CD4-positive, alpha-beta T cell treated with Interferon gamma for 1 hour (primary cell): Measurements from ENCODE around the gene RFX7.
"Not testable (repeated sequence)": the region's sequence is repeated elsewhere in the genome, so short reads cannot be mapped to it uniquely, and the experiment has no call there.

Experiments used
- DNase-seq: peaks from one replicate; pipeline ENCODE4 v3.0.0-alpha.2; 2020

Gene RFX7

DNA sequence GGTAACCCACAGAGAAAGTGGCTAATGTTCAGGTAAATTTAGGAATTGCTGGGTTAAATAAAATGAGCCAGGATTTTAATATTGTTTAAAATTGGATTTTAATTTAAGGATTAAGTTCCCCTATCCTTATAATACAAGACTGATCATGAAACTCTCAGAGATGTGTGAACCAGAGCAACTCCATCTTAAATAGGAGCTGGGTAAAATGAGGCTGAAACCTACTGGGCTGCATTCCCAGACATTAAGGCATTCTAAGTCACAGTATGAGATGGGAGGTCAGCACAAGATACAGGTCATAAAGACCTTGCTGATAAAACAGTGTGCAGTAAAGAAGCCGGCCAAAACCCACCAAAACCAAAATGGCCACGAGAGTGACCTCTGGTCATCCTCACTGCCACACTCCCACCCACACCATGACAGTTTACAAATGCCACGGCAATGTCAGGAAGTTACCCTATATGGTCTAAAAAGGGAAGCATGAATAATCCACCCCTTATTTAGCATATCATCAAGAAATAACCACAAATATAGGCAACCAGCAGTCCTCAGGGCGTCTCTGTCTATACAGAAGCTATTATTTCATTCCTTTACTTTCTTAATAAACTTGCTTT, 40.3 kb downstream of the RFX7 start:
- DNase-seq, result not testable (repeated sequence)

DNA sequence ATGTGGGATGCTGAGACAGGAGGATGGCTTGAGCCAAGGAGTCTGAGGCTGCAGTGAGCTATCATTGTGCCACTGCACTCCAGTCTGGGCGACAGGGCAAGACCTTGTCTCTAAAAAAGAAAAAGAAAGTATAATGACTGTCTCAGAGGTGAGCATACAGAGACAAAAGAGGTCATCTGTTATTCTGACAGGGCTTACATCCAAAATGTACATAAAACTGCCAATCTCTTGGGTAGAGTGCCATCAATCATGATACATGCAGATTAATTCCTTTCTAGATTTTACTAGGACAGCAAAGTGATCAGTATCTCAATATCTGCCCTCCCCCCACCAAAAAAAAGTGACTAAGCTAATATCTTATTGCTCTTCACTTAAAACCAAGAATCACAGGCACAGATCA, 41.0 kb downstream of the RFX7 start:
- DNase-seq, result no peak

DNA sequence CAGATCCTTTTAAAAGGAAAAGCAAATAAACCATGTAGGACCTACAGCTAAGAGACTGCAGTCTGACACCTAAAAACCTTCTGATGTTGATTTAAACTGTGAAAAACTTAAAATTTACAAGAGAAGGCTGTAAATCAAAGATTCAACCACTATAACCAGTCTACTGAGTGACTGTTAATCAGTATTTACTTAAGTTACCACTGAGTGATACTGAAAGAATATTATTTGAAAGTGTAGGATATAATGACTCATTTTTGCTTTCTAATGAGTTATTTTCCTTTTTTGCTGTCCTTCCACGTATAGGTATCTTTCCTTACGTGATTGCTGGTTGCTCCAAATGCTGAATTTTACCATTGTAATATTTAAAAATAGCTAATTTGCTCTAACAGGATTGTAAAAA, 44.6 kb downstream of the RFX7 start:
- DNase-seq, result no peak

DNA sequence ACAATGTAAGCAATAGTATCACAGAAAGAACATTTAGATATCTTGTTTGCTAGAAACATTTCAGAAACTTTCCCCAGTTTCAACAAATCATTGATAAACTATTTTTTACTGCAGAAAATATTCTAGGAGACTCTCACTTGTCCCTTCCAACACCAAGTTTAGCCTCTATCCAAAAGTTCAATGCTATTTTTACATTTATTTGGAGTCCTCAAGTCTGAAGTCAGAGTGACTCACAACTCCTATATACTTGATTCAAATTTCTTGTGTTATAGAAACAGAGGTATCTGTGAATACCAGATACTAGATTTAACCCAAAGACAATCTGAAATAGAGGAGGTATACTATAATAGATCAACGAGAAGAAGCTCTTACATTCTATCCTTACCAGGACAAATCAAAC, 49.6 kb downstream of the RFX7 start:
- DNase-seq, result no peak

DNA sequence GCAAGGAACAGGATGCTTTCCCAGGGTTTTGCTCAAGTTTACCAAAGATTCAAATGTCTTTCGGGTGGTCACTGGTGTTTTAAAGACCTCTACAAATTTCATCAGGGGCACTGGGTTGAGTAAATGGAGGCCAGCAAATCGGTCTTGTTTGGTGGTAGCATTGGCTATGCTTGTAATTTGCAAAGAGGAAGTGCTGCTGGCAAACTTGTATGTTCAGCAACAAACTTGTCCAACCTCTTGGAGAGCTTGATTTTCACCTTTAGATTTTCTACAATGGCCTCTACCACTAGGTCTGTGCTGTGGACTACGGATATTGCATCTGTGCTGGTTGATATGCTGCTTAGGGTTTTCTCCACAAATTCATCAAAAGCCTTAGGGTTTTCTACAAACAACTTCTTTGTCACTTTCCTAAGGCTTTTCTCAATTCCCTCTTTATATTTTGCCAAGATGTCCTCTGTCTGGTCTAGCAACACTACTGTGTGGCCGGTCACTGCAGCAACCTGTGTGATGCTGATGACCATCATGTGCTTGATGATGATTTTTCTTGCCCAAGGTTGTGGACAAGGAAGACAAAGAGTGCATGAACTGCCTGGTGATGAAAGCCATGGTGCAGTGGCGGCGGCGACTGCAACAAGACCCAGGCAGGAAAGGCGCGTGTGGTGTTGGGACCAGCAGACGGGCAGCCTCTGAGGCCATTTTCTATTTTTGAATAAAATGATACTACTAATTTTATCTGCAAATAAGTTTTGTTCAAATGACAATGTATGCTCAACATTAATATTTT, 50.8 kb downstream of the RFX7 start:
- DNase-seq, result no peak

DNA sequence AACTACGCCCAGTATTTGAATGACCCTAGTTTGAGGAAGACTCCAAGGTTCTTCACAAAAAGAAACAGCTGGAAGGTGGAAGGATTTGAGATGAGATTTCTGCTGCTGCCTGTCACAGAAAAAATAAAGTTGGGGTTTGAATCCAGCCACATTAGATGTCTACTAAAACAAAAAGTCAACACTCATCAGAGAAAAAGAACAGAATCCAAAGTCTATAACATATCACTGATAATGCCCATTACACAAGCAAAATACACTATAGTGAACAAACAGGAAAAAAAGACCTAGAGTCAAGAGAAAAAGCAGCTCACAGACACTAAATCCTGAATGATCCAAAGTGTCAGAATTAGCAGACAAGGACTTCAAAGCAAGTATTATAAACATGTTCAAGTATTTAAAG, 56.0 kb downstream of the RFX7 start:
- no peak for DNase-seq

DNA sequence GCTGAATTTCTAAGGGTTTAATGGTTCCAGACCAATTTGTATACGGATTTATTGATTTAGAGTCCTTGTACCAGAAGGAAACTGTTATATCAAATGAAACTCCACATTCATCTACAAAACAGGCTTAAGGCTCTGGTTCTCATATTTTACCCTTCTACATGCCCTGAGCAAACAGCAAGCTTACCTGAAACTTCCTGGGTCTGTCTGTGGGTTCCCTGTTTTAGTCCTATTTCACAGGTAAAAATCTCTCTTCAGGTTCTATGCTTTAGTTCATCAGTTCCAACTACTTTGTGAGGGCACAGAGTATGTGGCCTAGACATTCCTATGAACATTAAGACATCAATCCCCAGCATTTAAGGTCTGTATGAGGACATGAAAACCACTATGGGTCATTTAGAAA, 57.7 kb downstream of the RFX7 start:
- no peak for DNase-seq

DNA sequence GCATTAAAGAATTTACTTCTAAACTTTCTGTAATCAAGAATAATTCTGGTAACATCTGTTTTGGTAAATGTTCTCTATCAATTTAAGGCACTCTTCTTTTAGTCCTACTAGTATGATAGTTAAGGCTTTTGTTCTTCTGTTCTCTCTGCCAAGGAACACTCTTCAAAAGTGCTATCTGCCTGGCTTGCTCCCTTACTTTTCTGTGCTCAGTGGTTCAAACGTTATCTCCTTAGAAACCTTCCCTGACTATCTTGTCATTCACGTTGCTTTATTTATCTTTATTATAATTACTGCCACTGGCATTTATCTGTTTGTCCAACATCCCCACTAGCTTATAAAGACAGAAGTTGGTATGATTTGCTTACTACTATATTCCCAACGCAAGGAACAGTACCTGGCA, 59.2 kb downstream of the RFX7 start:
- no peak for DNase-seq

DNA sequence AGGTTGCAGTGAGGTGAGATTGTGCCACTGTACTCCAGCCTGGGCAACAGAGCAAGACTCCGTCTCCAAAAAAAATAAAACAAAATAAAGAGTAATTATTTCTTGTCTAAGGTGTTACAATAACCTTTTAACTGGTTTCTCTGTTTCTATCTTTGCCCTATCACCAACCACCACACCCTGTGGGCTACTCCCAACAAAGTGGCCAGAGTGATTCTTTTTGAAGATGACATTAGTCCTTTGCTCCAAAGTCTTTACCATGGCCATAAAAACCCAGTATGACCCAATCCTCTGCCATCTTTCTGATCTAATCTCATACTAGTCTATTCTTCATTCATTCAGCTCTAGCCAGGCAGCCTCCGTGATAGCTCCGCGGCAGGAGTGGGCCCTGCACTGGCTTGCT, 62.8 kb downstream of the RFX7 start:
- no peak for DNase-seq

DNA sequence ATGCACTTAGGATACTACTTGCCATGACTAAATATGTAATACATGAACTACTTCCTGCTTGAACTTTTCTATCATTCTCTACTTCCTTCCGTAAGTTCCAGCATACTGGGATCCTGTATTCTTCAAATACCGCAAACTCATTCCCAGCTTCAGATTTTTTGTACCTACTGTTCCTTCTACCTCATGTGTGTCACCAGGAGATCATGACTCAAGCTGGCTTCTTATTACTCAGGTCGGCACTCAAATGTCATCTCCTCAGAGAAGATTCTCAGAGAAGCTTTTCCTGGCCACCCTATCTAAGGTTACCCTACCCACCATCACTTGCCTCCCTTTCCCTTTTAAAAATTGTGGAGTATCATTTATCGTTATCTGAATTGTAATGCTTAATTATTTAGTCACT, 66.7 kb downstream of the RFX7 start:
- no peak for DNase-seq

DNA sequence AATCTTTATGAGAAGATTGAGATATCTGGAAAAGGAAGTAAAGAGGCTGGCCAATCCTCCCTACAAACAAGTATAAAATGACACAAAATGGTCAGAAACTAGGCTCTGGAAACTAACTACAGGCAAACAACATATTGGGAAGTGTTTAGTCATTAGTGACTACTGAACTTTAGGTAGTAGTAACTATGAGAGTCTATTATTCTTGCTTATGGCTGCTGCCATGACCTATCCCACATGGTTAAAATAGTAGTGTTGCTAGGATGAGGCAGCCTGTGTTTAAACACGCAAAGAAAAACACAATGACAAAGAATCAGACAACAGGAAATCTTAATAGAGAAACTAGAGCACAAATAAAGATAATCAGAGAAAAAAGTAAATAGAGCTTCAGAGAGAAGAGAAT, 67.9 kb downstream of the RFX7 start:
- DNase-seq, result no peak

DNA sequence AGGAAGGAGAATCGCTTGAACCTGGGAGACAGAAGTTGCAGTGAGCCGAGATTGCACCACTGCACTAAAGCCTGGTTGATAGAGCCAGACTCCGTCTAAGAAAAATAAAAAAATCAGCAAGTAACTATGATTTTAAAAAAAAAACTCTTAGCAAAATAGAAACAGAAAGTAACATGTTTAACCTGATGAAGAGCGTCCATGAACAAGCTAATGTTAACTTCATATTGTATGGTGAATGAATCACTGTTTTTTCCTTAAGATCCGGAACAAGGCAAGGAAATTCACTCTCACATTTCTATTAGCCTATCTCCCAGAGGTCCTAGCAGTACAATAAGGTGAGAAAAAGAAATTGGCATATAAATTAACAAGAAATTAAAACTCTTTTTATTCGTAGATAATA, 69.0 kb downstream of the RFX7 start:
- DNase-seq, result no peak

DNA sequence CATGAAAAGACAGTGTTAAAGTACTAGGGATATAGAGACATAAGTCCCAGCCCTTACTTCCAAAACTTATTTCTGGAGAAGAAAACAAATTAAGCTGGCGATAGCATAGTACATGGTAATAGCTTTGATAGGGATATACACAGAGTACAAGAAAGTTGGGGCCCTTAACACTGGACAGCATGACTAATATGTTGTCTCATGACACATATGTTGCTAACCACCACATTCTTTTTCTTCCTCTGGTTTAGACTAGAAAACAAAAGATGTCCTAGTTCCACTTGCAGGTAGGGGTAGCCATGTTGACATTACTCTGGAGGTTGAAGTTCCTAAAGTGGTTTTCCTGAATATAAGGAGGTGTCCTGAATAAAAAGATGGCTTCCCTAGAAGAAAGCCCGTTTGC, 75.3 kb downstream of the RFX7 start:
- DNase-seq, result no peak

DNA sequence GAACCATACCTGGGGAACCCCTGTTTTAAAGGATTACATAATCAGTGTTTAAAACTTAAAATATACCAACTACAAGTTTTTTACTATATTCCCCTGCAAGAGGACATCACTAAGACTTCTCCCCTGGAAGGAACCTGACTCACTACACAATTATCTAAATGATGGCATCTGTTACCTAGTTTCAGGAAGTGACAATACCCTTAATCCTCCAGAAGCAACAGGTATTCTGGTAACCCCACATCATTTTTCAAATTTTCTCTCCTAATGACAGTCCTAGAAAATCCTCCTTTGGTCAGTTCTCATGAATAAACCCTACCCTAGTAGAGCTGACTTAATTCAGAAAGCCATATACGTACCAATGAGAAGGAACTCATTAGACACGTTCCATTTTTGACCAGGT, 78.4 kb downstream of the RFX7 start:
- DNase-seq, result no peak

DNA sequence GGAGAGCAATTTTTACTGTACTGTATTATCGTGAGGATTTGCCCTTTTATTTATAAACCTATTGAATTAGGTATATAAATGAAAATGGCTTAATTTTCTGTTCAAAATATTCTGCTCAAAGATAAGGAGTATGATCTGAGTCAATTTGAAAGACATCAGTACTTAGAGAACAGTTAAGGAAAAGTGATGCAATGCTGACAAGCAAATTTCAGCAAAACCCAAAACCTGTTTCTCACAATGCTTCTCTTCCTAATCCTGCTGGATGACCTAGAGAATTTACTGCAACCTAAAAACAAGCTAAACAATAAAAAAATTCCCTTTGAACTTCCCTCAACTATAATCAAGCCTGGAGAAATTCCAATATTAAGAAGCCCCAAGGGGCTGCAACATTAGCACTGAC, 82.7 kb downstream of the RFX7 start:
- DNase-seq, result no peak

DNA sequence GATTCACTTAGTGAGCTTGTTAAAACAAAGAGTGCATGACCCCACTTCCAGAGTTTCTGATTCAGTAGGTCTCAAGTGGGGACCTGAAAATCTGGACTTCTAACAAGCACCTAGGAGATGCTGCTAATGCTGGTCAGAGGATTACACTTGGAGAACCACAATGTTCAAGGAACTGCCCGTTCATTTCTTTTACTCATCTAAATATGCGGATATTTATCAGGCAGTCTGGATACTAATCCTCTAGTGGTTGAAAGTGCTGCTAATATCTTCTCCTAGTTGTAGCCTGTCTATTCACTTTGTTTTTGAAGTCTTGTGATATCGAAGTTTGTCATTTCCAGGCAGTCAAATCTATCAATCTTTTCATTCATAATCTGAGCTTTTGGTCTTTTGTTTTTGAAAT, 86.8 kb downstream of the RFX7 start:
- DNase-seq, result no peak

DNA sequence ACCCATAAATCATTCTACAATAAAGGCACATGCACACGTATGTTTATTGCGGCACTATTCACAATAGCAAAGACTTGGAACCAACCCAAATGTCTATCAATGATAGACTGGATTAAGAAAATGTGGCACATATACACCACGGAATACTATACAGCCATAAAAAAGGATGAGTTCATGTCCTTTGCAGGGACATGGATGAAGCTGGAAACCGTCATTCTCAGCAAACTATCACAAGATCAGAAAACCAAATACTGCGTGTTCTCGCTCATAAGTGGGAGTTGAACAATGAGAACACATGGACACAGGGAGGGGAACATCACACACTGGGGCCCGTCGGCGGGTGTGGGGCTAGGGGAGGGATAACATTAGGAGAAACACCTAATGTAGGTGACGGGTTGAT, 88.4 kb downstream of the RFX7 start:
- not testable (repeated sequence) for DNase-seq

DNA sequence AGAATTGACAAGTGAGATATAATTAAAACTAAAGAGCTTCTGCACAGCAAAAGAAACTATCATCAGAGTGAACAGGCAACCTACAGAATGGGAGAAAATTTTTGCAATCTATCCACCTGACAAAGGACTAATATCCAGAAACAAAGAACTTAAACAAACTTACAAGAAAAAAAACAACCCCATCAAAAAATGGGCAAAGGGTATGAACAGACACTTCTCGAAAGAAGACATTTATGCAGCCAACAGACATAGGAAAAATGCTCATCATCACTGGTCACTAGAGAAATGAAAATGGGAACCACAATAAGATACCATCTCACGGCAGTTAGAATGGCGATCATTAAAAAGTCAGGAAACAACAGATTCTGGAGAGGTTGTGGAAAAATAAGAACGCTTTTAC, 88.9 kb downstream of the RFX7 start:
- DNase-seq, result not testable (repeated sequence)

DNA sequence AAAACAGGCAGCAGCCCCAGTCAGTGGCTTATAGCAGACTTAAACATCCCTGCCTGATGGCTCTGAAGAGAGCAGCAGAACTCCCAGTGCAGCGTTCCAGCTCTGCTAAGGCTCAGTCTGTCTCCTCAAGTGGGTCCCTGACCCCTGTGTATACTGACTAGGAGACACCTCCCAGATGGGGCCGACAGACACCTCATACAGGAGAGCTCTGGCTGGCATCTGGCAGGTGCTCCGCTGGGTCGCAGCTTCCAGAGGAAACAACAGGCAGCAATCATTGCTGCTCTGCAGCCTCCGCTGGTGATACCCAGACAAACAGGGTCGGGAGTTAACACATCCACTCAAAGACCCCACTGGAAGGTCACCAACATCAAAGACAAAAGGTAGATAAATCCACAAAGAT, 93.5 kb downstream of the RFX7 start:
- no peak for DNase-seq

DNA sequence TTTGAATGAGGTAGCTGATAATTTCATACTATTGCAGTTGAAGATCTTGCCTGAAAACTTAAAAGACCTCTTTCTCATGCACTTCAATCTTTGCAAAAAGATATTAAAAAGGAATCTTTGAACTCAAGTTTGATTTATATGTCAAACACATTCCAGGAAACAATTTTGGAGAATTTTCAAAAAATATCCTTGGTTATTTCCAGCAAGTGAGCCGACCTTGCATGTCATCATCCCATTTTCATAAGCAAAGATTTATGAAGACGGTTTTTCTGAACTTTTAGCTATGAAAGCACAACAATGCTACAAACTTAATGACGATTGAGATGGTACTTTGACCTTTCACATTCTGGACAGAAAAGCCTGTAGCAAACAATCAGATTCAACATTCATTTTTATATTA, 95.6 kb downstream of the RFX7 start:
- DNase-seq, result no peak

DNA sequence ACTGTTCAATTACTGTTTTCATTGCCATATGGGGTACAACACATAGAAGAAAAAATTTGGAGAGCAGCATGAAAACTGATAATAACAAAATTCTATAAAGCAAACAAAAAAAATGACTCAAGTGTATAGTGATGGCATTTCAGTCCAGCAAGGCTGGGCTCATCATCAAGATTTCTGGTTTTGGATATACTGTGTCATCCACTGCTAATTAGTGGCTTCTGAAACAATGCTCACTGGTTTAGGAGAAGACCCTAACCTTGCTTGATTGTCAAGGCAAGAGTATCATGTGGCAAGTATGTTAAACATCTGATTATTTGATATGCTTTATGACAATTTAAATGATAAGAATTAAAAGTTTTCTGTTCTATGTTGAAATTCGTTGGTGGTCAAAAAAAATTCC, 96.9 kb downstream of the RFX7 start:
- DNase-seq, result no peak

DNA sequence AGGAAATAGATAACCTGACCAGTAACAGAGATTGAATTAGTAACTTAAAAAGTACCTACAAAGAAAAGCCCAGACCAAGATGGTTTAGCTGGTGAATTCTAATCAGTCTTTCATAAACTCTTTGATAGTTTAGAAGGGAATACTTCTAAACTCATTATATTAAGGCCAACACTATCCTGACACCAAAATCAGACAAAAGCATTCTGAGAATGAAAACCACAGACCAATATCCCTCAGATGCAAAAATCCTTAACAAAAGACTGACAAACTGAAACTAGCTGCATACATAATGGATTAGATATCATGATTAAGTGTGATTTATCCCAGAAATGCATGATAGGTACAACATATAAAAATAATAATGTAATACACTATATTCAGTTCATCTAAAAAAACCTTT, 115.6 kb downstream of the RFX7 start:
- no peak for DNase-seq

DNA sequence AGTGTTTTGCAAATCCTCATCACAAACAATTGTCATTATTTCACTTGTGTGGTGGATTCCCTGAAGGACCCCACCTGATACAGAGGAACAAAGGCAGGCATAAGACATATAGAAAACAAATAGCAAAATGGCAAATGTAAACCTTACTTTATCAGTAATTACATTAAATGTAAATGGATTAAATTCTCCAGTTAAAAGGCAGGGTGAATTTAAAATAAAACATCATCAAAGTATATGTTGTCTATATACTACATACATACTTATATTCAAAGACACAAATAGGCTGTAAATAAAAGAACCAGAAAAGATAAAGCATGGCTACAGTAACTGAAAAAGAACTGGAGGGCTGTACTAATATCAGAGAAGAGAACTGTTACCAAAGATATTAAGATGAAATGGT, 117.3 kb downstream of the RFX7 start:
- no peak for DNase-seq

DNA sequence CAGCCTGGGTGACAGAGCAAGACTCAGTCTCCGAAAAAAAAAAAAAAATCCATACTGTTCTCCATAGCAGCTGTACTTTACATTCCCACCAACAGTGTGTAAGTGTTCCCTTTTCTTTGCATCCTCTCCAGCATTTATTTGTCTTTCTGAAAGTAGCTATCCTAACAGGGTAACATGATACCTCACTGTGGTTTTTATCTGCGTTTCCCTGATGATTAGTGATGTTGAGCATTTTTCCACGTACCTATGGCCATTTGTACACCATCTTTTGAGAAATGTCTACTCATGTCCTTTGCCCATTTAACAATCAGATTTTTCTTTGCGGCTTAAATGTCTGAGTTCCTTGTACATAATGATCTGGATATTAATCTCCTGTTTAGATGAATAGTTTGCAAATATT, 119.3 kb downstream of the RFX7 start:
- no peak for DNase-seq

DNA sequence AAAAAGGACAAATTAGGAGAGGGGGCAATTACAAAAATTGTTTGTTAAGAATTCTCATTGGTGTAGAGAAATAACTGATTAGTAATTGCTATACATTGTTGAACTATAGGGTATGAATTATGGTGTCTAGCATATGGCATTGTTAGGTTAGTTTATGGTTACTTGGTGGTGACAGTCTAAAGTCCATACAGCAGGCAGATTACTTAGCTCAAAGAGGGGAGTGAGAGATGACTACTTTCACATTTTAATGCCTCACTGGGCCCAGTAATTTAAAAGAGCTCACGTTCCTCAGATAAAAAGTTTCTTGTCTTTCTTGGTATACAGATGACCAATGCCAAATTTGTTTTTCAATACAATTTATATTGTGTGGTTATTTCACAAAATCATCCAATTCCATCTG, 137.8 kb downstream of the RFX7 start:
- DNase-seq, result no peak
